GM19397 (cell line): Measurements from ENCODE around the gene PHLDA1.

Source experiments
- ATAC-seq: cut with Tn5 transposase; IDR thresholded peaks from one replicate; pipeline ENCODE4 v1.9.1; 2021; ENCODE audit warnings: mild to moderate bottlenecking, moderate library complexity; ENCODE audit not compliant: unreplicated experiment

PHLDA1 gene

DNA sequence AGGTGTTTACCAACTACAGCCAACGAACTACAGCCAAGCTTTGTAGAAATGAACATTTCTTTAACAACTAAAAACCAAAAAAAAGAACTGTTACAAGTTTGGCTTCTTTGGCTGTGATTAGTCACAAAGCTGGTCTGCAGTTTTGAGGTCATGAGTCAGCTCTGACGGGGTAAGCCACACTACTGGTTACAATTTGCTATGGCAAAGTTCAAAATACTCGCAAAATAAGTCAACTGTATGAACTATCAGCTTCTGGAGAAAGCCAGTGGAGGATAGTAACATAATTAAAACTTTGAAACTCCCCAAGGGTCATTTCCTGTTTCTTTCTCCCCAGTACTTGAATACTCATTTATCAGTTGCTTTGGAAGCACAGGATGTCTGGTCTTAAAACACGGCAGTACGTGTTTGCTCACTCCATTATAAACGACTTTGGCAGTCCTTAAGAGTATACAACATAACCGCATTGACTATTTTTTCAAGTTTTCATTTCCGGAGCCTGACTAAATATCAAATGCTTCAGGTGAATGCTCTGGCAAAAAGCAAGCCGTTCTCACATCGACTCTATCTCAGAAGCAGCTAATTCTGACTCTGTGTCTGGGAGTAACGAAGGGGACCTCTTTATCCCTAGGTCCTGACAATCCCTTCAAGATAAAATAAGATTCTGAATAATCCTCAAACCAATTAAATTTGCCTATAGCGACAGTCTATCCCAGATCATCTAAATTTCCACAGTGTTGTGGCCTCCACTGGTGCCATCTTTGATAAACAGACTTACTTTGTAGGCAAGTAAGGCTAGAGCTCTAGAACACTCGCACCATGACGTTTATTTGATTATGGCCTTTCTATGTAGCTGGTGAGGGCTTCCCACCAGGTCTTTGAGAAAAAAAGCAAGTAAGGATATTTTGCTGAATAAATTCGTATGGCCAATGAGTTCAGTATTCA lies 10.6 kb downstream of the PHLDA1 start:
- peak; percentile 32 for ATAC-seq

DNA sequence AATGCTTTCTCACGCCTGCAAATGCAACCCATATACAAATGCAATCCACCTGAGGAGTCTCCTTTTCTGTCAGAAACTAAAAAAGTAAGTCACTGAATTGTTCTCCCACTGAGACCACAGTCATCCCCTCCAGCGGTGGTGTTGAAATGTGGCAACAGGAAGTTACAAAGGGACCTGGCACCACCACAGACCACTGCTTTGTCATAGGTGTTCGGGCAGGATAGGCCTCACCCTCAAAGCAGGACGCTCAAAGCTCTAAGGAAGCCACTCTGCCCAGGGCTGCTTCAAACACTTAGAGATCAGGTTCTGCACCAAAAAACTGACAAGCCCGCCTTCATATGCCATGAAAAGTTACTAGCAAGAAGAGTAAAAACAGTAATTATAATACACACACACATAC lies 11.3 kb downstream of the PHLDA1 start:
- peak; percentile 66 for ATAC-seq

DNA sequence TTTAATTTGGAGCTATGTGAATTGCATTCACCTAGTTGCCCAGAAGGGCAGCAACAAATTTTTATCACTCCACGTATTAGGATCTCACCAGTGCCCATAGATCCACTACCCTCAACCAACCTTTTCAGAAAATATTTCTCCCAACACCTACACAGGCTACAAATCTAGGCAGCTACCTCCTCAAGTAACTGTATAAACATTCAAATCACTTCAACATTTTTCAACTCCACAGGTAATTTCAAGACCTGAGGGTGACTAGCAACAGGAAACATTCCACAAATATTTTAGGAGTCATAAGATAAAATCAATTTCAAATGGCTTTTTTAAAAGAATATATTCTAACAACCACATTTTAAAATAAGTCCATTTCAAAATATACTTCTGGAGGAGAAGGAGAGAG lies 12.9 kb downstream of the PHLDA1 start:
- no peak for ATAC-seq

DNA sequence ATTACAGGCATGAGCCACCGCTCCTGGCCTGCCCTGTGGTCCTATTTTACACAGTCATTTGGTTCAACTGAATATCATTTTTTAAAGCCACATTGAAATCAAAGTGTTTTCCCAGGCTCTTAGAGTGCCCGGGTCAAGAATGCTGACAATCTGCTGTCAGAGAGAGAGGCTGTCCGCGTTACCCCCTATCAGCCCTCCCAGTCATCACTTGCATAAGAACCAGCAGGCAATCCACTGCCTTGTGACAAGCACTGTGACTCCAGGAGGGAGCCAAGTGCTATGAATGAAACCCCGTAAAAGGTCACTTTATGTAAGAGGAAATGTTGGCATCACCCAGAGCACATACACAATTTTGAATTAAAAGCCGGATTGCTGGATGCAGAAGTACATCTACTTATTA lies 13.5 kb downstream of the PHLDA1 start:
- no peak for ATAC-seq

DNA sequence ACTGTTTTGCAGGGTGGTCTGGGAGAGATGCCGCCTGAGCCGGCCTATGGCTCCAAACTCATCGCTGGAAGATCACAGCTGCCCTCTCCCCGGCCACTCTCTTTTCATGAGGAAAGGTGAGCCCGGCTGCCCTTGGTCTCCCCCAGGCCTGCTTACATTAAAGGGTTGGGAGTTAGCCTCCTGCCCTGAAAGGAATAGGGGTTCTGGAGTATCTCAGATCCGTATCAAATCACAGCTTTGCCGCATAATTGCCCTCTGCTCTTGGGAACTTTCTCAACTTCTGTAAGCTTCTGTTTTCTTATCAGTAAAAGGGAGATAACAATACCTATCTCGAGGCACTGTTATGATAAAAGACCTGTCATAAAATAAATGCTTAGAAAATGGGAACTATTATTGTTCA lies 17.6 kb downstream of the PHLDA1 start:
- no peak for ATAC-seq

DNA sequence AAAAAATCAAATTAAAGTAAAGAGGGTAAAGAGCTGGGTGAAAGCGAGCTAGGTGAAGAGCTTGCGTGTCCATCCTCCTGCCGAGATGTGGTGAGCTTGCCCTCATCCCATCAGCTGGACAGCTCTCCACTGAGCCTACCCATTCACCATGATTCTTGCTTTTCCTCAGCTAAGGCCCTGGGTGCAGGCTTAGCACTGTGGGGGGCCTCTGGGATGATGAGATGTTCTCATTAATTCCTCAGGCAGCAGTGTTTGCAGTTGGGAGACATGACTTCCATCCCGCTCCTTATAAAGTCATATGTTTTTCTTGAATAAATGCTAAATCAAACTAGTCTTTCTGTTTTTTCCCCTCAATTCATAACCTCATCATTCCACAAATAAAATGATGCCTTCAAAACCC lies 18.0 kb downstream of the PHLDA1 start:
- ATAC-seq: no peak

DNA sequence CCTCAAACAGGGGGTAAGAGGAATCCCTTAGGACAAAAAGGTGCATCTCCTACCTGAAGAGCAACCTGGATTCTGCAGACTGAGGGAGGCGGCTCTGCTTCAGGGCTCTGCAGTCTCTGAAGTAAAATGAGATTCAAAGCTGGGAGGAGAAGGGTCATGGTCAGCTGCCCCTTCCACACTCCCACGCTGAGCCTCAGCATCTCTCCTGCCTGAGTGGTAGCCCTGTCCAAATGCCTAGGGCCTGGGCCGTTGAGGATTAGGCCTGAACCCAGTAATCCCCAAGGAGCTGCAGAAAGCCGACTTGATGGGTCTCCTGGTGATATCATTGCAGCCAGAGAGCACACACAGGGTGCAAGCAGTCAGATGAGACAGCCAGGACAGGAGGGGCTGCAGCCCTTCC lies 18.9 kb downstream of the PHLDA1 start:
- ATAC-seq: no peak

DNA sequence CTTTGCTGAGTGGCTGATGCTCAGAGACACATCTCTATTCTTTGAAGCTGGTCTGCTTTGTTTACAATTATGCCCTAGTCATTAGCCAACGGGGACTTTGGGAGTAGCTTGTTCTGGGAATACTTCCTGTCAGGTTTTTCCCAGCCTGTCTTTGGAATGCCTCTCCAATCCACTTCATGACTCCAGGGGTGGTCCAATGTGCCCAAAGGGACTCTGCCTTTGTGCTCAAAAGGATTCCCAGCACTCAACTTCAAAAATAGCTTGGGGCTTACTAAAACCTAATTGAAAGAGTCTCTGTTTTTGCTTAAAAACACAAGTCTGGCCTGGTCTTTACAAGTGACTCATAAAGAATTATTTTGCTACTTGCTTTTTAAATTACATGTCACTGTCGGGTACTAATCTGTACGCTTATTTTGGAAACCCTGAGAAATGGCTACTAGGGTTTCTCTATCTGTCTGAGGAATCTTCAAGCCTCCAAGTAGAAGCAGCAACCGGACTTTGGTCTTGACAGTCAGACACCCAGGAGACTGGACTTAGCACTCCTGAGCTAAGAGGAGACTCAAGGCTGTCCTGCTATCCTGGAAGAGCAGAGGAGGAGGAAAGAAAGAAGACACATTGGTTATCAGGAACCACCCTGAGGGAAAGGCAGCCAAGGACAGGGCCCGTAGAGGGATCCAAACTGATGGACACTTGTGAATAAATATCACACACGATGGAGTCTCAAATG lies 20.7 kb downstream of the PHLDA1 start:
- ATAC-seq: no peak

DNA sequence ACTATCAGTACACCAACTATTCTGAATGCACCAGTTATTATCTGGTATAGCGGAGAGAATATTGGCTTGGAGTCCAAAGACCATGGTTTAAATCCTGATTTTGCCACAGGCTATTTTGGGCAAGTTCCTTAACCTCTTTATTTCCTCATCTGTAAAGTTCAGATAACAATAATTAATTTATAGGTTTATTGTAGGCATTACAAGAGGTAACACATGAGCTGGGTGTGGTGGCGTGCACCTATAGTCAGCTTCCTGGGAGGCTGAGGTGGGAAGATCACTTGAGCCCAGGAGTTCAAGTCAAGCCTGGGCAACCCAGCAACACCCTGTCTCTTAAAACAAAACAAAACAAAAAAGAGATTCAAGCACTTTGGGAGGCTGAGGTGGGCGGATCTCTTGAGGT lies 23.1 kb downstream of the PHLDA1 start:
- ATAC-seq: no peak

DNA sequence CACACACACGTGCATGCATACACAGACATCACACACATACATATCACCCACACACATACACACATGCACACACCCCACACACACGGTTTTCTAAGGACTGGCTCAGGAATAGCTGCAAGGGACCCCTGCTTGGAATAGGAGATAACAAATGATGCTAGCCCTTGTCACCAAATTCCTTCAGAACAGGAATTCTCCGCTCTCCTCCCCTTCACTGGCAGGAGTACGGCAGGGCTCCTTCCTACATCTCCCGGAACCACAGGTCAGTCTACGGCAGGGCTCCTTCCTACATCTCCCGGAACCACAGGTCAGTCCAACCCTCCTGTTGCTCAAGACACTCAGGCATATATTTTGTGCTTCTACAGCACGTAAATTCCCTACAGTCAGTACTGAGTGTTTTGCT lies 23.9 kb downstream of the PHLDA1 start:
- no peak for ATAC-seq

DNA sequence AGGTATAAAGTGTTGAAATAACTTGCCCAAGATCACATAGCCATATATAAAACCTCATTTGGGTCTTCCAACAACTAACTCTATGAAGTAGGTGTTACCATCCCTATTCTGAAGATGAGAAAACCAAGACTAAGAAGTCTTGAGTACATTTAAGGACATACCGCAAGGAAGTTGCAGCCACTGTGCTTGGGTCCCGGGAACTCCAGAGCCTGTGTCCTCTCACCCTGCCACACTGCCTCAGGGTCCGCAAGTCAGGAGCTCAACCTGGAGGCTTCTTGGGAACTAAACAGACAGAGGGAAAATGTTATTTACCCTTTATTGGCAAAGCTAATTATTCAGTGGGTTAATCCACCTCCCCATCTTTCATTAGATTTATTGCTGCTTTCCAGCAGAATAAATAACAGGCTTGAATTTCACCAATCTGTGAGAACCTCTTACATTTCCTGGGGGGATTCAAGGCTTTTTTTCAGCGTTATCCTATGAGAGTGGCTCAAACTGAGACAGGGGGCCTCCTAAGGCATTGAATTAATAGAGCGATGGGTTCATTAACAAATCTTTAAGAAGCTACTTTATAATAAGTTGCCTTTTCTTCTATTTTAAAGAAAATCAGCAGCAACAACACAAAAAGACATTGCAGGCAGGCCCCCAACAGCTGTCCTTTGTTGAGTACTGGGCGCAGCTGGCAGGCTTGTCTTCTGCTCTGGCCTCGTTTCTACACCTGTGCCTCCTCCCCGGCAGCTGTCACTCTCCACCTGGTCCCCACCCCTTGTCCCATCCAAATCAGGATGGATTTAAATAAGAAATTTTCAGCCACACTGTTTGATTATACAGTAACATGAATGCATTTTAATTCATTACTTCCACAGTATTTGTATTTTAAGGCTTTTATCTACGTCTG lies 25.3 kb downstream of the PHLDA1 start:
- ATAC-seq: no peak

DNA sequence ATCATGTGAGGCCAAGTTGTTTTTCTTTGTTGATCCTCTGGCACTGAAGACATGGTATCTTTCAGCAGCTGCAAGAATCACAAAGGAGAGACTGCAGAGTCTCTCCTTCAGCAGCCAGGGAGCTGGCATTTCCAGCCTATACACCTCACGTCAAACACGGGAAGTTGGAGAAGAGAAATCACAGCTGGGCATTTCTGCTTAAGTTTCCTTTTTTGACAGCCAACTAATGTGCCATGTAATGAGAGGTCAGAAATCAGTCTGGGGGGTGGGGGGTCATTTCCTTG lies 28.3 kb downstream of the PHLDA1 start:
- no peak for ATAC-seq

DNA sequence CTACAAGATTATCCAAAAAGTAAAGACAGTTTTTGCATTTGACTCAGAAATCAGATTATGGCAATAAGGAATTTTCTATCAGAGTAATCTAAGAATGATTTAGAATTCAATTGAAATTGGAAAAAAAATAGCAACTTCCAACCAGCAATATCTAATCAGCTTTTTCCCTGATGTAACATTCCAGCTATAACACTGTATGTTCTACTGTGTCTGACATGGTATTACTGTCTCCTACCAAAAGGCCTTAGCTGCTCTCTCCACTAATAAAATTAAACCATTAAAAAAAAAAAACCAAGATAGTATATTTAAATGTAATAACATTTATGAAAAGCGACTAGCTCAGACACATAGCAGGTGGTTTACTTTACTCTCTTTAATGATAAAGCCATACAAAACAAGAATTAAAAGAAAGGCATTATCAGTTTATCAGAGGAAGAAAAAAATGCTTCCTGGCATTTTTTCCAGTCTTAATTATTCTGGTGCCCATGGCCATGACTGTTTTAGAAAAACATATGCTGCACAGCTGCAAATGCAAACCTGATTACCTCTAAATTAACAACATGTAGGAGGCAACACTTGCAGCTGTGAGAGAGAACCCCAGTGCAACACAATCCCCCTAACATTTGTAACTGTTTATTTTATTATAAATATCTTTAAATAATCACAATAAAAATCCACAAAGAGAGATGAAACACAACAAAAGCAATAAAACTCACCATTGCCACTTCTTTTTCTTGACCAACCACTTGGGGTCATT lies 28.8 kb downstream of the PHLDA1 start:
- ATAC-seq: no peak

DNA sequence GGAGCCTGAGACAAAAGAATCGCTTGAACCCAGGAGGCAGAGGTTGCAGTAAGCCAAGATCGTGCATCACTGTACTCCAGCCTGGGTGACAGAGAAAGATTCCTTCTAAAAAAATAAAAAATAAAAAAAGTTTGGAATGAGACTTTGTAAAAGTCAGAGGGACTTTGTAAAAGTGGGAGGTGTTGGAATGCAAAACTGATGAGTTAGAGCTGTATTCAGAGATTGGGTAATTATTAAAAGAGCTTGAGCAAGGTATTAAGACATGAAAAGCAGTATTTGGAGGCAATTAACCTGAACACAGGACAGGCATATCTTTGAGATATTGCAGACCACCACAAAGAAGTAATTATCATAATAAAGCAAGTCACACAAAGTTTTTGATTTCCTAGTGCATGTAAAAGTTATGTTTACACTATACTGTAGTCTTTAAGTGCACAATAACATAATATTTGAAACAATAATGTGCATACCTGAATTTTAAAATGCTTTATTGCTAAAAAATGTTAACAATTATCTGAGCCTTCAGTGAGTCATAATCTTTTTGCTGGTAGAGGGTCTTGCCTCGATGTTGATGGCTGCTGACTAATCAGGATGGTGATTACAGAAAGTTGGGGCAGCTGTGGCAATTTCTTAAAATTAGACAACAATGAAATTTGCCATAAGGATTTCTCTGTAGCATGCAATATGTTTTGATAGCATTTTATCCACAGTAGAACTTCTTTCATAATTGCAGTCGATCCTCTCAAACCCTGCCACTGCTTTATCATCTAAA lies 33.1 kb downstream of the PHLDA1 start:
- no peak for ATAC-seq

DNA sequence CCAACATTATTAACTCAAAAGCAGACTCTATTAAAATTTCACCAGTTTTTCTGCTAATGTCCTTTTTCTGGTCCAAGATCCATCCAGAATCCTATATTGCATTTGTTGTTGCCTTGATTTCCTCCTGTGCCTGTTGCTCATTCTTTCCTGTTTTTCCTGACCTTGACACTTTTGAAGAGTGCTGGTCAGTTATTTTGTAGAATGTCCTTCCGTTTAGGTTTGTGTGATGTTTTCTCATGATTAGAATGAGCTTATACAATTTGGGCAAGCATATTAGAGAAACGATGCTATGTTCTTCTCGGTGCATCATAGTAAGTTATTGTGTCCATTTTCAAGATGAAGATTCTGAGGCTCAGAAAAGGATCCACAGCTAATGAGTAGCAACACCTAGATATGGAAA lies 33.9 kb downstream of the PHLDA1 start:
- no peak for ATAC-seq

DNA sequence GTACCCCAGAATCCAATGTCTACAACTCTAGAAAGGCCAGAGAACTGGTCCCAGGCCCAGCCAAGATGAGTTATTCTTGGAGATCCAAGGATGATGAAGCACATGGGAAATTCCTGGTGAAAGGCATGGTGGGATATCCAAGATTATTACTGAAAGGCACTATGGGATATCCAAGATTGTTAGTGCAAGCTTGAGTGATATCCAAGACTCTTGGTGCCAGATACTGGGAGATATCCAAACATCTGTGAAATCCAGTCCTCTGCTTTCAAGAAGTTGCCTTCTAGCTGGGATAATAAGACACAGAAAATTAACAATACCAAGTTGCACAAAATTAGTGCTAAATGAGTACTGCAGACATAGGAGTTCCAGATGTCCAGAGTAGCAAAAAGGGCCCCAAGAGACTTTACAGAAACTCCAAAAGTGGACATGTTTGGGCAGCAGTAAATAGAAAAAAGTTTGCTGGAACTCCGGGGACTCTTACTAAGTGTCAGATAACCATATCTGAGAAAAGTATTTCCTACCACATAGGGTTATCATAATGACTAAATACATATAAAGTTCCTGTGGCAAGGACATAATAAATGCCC lies 34.6 kb downstream of the PHLDA1 start:
- no peak for ATAC-seq

DNA sequence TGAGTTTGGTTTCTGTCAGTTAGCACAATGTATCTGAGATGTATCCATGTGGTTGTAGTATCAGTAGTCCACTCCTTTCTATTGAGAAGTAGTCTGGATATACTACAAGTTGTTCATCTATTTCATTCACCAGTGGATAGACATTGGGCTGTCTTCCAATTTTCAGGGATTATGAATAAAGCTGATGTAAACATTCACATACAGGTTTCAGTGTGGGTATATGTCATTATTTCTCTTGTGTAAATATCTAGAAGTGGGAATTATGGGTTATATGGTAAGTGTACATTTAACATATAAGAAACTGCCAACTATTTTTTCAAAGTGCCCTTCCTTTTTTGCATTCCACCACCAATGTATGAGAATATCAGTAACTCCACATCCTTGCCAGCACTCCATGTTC lies 35.9 kb downstream of the PHLDA1 start:
- ATAC-seq: no peak

DNA sequence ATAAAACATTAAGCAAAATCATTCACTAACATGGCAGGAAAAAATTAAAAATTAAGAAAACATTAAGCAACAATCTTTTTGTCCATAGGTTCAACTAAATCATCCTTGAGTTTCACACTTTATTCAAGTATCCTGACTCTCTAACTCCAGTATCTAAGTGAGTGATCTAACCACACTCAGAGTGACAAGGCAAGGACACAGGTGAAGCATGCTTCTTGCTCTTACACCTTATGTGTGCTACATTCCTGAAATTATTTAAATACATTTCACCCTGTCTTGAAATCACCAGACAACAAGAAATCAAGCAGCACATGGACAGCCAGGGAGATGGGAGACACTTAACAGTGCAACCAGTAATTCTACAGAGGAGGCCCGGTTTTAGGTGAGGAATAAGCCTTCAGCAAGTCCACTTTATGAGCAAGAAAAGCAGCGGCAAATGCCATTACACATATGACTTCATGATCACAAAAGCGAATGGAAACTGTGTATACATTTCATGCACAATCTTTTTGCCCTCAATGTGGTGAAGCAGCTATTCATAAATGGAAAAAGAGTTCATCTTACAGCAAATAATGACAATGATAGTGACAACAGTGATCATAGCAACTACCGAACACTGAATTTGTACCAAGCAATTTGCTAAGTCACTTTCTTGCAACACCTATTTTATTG lies 37.4 kb downstream of the PHLDA1 start:
- no peak for ATAC-seq

DNA sequence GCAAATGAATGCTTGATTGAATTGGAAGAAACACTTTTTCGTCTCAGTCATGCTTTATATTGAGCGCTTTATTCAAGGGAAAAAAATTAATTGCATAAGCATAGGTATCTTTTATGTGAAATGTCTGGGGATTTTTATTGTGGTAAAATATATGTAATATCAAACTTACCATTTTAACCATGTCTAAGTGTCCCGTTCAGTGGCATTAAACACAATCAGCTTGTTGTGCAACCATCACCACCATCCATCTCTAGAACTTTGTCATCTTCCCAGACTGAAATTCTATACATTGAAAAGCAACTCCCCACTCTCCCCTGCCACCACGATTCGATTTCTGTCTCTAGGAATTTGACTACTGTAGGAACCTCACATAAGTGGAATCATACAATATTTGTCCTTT lies 39.8 kb downstream of the PHLDA1 start:
- ATAC-seq: no peak
